K562 (cell line): ENCODE measurements around the gene CDH20. TPM values are rescaled to one million over a fixed set of nuclear protein-coding genes. Genes with fewer than 3 reads are reported as not detected.

Experiments used
- GABPA ChIP-seq: fragments of 200-800 bp; sonication (Bioruptor generic); conservative IDR thresholded peaks from 2 replicates; pipeline ENCODE4 v1.6.1; 2016; ENCODE audit warnings: low read depth, missing genetic modification characterization, missing compliant biosample characterization
- PURB ChIP-seq: sonication (generic); formaldehyde crosslinking; IDR thresholded peaks from 2 replicates; pipeline ENCODE4 v1.9.0; 2021; ENCODE audit warnings: low read depth, mild to moderate bottlenecking, missing genetic modification reagents
- SAP30 ChIP-seq: fragments of 200-600 bp; sonication (generic); IDR thresholded peaks from 2 replicates; pipeline ENCODE4 v1.6.1; 2012; ENCODE audit warnings: borderline replicate concordance, low read depth, mild to moderate bottlenecking, moderate library complexity, low read length, control low read depth, inconsistent platforms; ENCODE audit not compliant: insufficient read depth, poor library complexity, severe bottlenecking
- polyA plus RNA-seq, 8 experiments: library from polyadenylated mRNA; depleted of rRNA in 4 of 8; stranded (reverse) in 5 of 8; unstranded in 3 of 8; fragments of >200 nt; fragmentation: Nextera tagmentation in 2 of 8; fragmentation: Illumina TruSeq in 1 of 8; extraction: Ambion mirVana in 2 of 8; extraction: Trizol in 1 of 8; gene quantifications; 2 replicates each; pipeline versions ENCODE4 v1.2.1 to v1.2.3, GENCODE V29; 2011 to 2014; ENCODE audit warnings: inconsistent platforms in 1 of 8, missing spikeins in 1 of 8
- total RNA-seq, 7 experiments: library from RNA; depleted of rRNA in 6 of 7; stranded (reverse); fragments of >200 nt in 6 of 7; fragmentation: Illumina TruSeq in 2 of 7; extraction: Trizol in 2 of 7; gene quantifications; 2 replicates each; pipeline versions ENCODE4 v1.2.1 to v1.2.3, GENCODE V29; 2011 to 2021; ENCODE audit warnings: low replicate concordance in 1 of 7
- TF ChIP-seq, protein P1 (sequence below): sonication (generic); formaldehyde crosslinking; IDR thresholded peaks from 2 replicates; pipeline ENCODE4 v1.8.1; 2023; ENCODE audit warnings: mild to moderate bottlenecking, missing genetic modification reagents
- TF ChIP-seq, protein P2 (sequence below): fragments of 200-600 bp; sonication (generic); IDR thresholded peaks from one replicate; pipeline ENCODE4 v1.6.1; 2012; ENCODE audit warnings: mild to moderate bottlenecking, low read depth, low read length, inconsistent platforms

CDH20 gene
- total and polyA plus RNA-seq, 9 of the 15 experiments (the other 6 are each of a cell fraction or from before 2014, with no cell fraction given), result not detected

- TF ChIP-seq SAP30 (no peak), GABPA (tag) (no peak), PURB (no peak)
- TF ChIP-seq, protein P1, sequence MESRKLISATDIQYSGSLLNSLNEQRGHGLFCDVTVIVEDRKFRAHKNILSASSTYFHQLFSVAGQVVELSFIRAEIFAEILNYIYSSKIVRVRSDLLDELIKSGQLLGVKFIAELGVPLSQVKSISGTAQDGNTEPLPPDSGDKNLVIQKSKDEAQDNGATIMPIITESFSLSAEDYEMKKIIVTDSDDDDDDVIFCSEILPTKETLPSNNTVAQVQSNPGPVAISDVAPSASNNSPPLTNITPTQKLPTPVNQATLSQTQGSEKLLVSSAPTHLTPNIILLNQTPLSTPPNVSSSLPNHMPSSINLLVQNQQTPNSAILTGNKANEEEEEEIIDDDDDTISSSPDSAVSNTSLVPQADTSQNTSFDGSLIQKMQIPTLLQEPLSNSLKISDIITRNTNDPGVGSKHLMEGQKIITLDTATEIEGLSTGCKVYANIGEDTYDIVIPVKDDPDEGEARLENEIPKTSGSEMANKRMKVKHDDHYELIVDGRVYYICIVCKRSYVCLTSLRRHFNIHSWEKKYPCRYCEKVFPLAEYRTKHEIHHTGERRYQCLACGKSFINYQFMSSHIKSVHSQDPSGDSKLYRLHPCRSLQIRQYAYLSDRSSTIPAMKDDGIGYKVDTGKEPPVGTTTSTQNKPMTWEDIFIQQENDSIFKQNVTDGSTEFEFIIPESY (CRISPR knock-in tag), result no peak
- TF ChIP-seq, protein P2, sequence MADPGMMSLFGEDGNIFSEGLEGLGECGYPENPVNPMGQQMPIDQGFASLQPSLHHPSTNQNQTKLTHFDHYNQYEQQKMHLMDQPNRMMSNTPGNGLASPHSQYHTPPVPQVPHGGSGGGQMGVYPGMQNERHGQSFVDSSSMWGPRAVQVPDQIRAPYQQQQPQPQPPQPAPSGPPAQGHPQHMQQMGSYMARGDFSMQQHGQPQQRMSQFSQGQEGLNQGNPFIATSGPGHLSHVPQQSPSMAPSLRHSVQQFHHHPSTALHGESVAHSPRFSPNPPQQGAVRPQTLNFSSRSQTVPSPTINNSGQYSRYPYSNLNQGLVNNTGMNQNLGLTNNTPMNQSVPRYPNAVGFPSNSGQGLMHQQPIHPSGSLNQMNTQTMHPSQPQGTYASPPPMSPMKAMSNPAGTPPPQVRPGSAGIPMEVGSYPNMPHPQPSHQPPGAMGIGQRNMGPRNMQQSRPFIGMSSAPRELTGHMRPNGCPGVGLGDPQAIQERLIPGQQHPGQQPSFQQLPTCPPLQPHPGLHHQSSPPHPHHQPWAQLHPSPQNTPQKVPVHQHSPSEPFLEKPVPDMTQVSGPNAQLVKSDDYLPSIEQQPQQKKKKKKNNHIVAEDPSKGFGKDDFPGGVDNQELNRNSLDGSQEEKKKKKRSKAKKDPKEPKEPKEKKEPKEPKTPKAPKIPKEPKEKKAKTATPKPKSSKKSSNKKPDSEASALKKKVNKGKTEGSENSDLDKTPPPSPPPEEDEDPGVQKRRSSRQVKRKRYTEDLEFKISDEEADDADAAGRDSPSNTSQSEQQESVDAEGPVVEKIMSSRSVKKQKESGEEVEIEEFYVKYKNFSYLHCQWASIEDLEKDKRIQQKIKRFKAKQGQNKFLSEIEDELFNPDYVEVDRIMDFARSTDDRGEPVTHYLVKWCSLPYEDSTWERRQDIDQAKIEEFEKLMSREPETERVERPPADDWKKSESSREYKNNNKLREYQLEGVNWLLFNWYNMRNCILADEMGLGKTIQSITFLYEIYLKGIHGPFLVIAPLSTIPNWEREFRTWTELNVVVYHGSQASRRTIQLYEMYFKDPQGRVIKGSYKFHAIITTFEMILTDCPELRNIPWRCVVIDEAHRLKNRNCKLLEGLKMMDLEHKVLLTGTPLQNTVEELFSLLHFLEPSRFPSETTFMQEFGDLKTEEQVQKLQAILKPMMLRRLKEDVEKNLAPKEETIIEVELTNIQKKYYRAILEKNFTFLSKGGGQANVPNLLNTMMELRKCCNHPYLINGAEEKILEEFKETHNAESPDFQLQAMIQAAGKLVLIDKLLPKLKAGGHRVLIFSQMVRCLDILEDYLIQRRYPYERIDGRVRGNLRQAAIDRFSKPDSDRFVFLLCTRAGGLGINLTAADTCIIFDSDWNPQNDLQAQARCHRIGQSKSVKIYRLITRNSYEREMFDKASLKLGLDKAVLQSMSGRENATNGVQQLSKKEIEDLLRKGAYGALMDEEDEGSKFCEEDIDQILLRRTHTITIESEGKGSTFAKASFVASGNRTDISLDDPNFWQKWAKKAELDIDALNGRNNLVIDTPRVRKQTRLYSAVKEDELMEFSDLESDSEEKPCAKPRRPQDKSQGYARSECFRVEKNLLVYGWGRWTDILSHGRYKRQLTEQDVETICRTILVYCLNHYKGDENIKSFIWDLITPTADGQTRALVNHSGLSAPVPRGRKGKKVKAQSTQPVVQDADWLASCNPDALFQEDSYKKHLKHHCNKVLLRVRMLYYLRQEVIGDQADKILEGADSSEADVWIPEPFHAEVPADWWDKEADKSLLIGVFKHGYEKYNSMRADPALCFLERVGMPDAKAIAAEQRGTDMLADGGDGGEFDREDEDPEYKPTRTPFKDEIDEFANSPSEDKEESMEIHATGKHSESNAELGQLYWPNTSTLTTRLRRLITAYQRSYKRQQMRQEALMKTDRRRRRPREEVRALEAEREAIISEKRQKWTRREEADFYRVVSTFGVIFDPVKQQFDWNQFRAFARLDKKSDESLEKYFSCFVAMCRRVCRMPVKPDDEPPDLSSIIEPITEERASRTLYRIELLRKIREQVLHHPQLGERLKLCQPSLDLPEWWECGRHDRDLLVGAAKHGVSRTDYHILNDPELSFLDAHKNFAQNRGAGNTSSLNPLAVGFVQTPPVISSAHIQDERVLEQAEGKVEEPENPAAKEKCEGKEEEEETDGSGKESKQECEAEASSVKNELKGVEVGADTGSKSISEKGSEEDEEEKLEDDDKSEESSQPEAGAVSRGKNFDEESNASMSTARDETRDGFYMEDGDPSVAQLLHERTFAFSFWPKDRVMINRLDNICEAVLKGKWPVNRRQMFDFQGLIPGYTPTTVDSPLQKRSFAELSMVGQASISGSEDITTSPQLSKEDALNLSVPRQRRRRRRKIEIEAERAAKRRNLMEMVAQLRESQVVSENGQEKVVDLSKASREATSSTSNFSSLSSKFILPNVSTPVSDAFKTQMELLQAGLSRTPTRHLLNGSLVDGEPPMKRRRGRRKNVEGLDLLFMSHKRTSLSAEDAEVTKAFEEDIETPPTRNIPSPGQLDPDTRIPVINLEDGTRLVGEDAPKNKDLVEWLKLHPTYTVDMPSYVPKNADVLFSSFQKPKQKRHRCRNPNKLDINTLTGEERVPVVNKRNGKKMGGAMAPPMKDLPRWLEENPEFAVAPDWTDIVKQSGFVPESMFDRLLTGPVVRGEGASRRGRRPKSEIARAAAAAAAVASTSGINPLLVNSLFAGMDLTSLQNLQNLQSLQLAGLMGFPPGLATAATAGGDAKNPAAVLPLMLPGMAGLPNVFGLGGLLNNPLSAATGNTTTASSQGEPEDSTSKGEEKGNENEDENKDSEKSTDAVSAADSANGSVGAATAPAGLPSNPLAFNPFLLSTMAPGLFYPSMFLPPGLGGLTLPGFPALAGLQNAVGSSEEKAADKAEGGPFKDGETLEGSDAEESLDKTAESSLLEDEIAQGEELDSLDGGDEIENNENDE, result no peak
Measured at GRCh38 chr18:61528961-61529360, 195.7 kb downstream of the CDH20 start (continued).
